Neural crest cell (in vitro differentiated cells): Measurements from ENCODE around the gene SURF4. TPM values are rescaled to one million over a fixed set of nuclear protein-coding genes. Genes with fewer than 3 reads are reported as not detected.

Experiments used
- DNase-seq: peaks from one replicate; pipeline ENCODE4 v3.0.0; 2021; ENCODE audit warnings: low read depth, mixed read lengths, low spot score
- H3K27ac Mint-ChIP-seq: one replicate; pipeline ENCODE4 v1.8.0; 2021; ENCODE audit warnings: mild to moderate bottlenecking, mixed read lengths; ENCODE audit not compliant: unreplicated experiment
- H3K27me3 Mint-ChIP-seq: 2 replicates; pipeline ENCODE4 v1.8.0; 2021; ENCODE audit warnings: low read depth, mild to moderate bottlenecking, mixed read lengths
- H3K36me3 Mint-ChIP-seq: 2 replicates; pipeline ENCODE4 v1.8.0; 2021; ENCODE audit warnings: low read depth, mild to moderate bottlenecking, mixed read lengths
- H3K4me1 Mint-ChIP-seq: 2 replicates; pipeline ENCODE4 v1.8.0; 2021; ENCODE audit warnings: mixed read lengths
- H3K4me3 Mint-ChIP-seq: one replicate; pipeline ENCODE4 v1.8.0; 2021; ENCODE audit warnings: mild to moderate bottlenecking, mixed read lengths
- H3K9me3 Mint-ChIP-seq: 2 replicates; pipeline ENCODE4 v1.8.0; 2021; ENCODE audit warnings: mixed read lengths
- total RNA-seq: library from RNA; stranded (reverse); gene quantifications from 2 replicates; pipeline ENCODE4 v1.2.1, GENCODE V29; 2021
- TF ChIP-seq, protein P1 (sequence below): fragments of 200-600 bp; sonication (generic); conservative IDR thresholded peaks from 2 replicates; pipeline ENCODE4 v1.5.0; 2021; ENCODE audit warnings: antibody characterized with exemption, mild to moderate bottlenecking

SURF4 gene
- total RNA-seq, 1 donor from 2014 or later: 136 TPM

DNA sequence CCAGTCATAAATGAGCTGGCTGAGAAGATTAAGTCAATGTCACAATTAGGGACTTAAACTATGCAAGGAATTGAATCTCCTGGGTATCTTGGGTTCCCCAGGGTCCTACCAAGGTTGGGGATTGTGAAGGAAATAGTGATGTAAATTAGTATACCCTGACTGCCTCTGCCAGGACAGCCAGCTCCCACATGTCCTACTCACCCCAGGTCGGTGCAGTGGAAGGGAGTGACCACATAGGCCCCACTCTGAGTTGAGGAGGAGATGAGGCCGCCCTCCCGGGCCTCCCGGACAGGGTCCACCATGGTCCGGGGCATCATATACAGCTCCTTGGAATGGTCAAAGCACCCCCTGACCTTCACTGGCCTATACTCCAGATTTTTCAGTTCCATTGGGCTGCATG is 22.3 kb downstream of the SURF4 start:
- DNase-seq: no peak
- H3K9me3 Mint-ChIP-seq: no peaks in the 10 kb centered on the region
- TF ChIP-seq, protein P1, sequence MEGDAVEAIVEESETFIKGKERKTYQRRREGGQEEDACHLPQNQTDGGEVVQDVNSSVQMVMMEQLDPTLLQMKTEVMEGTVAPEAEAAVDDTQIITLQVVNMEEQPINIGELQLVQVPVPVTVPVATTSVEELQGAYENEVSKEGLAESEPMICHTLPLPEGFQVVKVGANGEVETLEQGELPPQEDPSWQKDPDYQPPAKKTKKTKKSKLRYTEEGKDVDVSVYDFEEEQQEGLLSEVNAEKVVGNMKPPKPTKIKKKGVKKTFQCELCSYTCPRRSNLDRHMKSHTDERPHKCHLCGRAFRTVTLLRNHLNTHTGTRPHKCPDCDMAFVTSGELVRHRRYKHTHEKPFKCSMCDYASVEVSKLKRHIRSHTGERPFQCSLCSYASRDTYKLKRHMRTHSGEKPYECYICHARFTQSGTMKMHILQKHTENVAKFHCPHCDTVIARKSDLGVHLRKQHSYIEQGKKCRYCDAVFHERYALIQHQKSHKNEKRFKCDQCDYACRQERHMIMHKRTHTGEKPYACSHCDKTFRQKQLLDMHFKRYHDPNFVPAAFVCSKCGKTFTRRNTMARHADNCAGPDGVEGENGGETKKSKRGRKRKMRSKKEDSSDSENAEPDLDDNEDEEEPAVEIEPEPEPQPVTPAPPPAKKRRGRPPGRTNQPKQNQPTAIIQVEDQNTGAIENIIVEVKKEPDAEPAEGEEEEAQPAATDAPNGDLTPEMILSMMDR: no peak
- peak overlapping the region; percentile 96 for H3K4me3 Mint-ChIP-seq
- peaks cover 33% of the 10 kb centered on the region for H3K36me3 Mint-ChIP-seq
- H3K4me1 Mint-ChIP-seq: peaks cover 38% of the 10 kb centered on the region
- peaks cover 5% of the 10 kb centered on the region for H3K27me3 Mint-ChIP-seq
- no peak overlapping the region for H3K27ac Mint-ChIP-seq

DNA sequence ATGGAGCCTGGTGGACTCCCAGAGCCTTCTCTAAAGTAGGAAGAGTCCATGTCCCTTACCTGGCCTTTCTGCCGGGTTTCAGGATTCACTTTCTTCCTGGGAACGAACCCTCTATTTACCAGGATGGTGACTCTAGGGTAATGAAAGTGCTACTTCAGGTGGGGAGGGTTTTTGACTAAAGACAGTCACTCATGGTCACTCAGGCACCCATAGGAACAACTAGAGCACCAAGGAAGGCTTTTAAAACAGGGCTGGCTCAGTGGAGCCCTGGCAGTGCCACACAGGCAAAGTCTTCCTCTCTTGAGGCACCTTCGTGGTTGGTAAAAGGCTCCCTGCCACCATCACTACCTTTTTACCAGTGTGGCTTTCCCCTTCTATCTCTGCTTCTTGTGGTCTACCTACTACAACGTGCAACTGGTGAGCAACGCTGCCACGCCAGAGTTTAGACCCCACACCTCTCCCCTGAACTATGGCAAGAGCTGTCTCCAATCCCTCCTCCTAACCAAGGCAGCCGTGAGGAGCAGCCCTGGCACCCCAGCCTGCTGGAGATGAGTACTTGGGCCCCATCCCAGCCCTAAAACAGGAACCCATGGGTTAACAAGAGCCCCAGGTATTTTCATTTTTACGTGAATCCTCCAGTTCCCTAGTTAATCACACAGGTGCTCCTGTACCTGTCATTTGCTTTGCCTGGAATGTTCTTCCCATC is 23.1 kb downstream of the SURF4 start:
- H3K4me3 Mint-ChIP-seq: peak overlapping the region; percentile 96
- peaks cover 9% of the 10 kb centered on the region for H3K27me3 Mint-ChIP-seq
- no peak for DNase-seq
- H3K4me1 Mint-ChIP-seq: peaks cover 36% of the 10 kb centered on the region
- H3K9me3 Mint-ChIP-seq: no peaks in the 10 kb centered on the region
- TF ChIP-seq, protein P1: no peak
- no peak overlapping the region for H3K27ac Mint-ChIP-seq
- H3K36me3 Mint-ChIP-seq: peaks cover 39% of the 10 kb centered on the region

DNA sequence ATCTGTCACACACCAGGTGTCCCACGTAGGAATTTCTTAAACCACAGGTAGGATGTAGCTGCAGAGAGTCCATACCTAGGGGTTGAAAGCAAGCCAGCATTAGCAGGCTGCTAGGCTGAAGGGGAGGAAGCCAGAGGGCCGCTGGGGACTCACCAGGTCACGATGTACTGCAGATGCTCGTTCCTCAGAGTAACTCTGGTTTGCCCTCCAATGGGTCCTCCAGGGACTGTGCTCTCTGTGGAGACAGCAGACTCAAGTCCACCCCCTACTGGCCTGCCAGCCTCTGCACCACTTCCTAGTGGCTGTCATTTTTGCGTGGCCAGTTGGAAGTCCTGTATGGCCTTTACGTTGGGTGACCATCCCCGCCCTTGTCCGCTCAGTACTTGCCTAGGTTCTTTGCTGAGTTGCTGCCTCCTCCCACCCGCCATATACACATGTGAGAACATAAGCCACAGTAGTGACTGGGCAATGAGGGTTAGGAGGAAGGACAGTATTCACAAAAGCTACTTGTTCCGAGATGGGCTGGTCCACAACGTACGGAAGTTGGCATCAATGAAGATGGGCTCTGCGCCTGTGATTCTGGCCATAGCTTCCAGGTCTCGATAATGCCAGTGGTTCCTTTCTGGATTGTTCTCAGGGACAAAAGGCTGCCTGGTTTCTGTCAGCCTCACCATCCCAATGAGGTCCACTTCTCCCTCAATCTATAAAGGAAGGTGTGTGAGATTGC is 23.8 kb downstream of the SURF4 start:
- peak; percentile 42 for DNase-seq
- Mint-ChIP-seq H3K9me3 (no peaks in the 10 kb centered on the region), H3K4me1 (peaks cover 31% of the 10 kb centered on the region), H3K36me3 (peaks cover 39% of the 10 kb centered on the region), H3K27ac (no peak overlapping the region), H3K4me3 (peak overlapping the region; percentile 96), H3K27me3 (peaks cover 9% of the 10 kb centered on the region)
- TF ChIP-seq, protein P1: peak; percentile 63

DNA sequence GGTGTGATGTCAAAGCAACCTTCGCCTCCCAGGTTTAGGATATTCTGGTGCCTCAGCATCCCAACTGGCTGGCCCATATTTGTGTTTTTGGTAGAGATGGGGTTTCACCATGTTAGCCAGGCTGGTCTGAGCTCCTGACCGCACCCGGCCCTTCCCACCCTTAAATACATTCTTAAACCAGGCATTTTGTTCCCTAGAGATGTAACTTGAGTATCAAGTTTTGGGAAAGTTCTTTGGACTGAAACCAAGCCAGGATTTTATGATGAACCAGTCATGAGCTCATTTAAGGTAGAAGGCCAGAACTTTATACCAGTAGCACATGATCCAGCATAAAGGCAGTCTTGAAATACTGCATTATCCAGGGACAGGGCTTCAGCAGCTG is 24.3 kb downstream of the SURF4 start:
- H3K4me3 Mint-ChIP-seq: peak overlapping the region; percentile 96
- H3K27ac Mint-ChIP-seq: no peak overlapping the region
- TF ChIP-seq, protein P1: no peak

DNA sequence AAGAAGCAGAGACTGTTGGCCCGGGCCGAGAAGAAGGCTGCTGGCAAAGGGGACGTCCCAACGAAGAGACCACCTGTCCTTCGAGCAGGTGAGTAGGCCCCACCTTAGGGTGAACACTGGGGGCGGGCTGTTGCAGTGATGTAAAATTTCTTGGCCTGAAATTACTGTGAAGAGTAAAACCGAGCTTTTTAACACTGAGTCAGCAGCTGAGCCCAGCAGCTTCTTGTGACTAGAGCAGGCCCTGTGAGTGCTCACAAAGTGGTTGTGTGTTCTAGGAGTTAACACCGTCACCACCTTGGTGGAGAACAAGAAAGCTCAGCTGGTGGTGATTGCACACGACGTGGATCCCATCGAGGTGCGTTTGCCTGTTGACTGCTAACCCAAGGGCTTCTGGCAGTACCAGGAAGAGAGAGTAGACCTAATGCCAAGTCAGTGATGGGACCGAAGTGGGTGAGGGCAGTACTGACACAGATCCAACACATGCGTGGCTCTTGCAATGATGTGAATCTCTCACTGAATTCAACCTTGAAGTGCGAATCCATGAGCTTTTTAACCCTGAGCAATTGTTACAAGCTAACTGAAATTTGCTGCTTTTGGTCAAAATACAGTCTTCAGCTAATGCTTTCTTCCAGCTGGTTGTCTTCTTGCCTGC is 25.8 kb downstream of the SURF4 start:
- peak overlapping the region; percentile 35 for H3K27ac Mint-ChIP-seq

More for the DNA sequence above, 24.3 kb downstream of the SURF4 start:
- peaks cover 9% of the 10 kb centered on the region for H3K27me3 Mint-ChIP-seq
- no peak for DNase-seq
- H3K36me3 Mint-ChIP-seq: peaks cover 39% of the 10 kb centered on the region
- H3K9me3 Mint-ChIP-seq: no peaks in the 10 kb centered on the region
- peaks cover 35% of the 10 kb centered on the region for H3K4me1 Mint-ChIP-seq

More for the DNA sequence above, 25.8 kb downstream of the SURF4 start:
- peaks cover 39% of the 10 kb centered on the region for H3K36me3 Mint-ChIP-seq
- peak overlapping the region; percentile 96 for H3K4me3 Mint-ChIP-seq
- H3K4me1 Mint-ChIP-seq: peaks cover 38% of the 10 kb centered on the region
- TF ChIP-seq, protein P1: no peak
- no peaks in the 10 kb centered on the region for H3K9me3 Mint-ChIP-seq
- no peak for DNase-seq
- H3K27me3 Mint-ChIP-seq: peaks cover 4% of the 10 kb centered on the region
